Measurements from ENCODE around the gene SLC16A1.

Gene SLC16A1

GRCh38 chr1:112881742-112882127 is 74.3 kb downstream of the SLC16A1 start:
- DNase-seq (ENCODE audit: low spot score), result peak; percentile 71

- DNase-seq (ENCODE audit: low spot score), result no peak
Measured at GRCh38 chr1:112879834-112880233, 76.2 kb downstream of the SLC16A1 start.

GRCh38 chr1:112878321-112878720 is 77.7 kb downstream of the SLC16A1 start:
- DNase-seq (ENCODE audit: low spot score), result no peak

GRCh38 chr1:112877750-112878149 is 78.2 kb downstream of the SLC16A1 start:
- no peak for DNase-seq (ENCODE audit: low spot score)

GRCh38 chr1:112876315-112876714 is 79.7 kb downstream of the SLC16A1 start:
- no peak for DNase-seq (ENCODE audit: low spot score)

- DNase-seq (ENCODE audit: low spot score), result no peak
Measured at GRCh38 chr1:112872551-112872962, 83.4 kb downstream of the SLC16A1 start.

GRCh38 chr1:112870887-112871646 is 84.9 kb downstream of the SLC16A1 start:
- no peak for DNase-seq (ENCODE audit: low spot score)

GRCh38 chr1:112869895-112870294 is 86.1 kb downstream of the SLC16A1 start:
- DNase-seq (ENCODE audit: low spot score), result no peak

- no peak for DNase-seq (ENCODE audit: low spot score)
Measured at GRCh38 chr1:112868191-112868590, 87.8 kb downstream of the SLC16A1 start.

- DNase-seq (ENCODE audit: low spot score), result no peak
Measured at GRCh38 chr1:112866981-112867380, 89.0 kb downstream of the SLC16A1 start.

GRCh38 chr1:112866151-112866550 is 89.8 kb downstream of the SLC16A1 start:
- peak; percentile 66 for DNase-seq (ENCODE audit: low spot score)

- DNase-seq (ENCODE audit: low spot score), result no peak
Measured at GRCh38 chr1:112862753-112863426, 93.1 kb downstream of the SLC16A1 start.
